GM12878 (cell line): ENCODE results near the gene FBN3. TPM values are rescaled to one million over a fixed set of nuclear protein-coding genes. Genes with fewer than 3 reads are reported as not detected.

Source experiments
- ATAC-seq: fragments of 200-7000 bp; cut with Tn5 transposase; 3 replicates; pipeline ENCODE4 v1.9.1; 2020; ENCODE audit warnings: mild to moderate bottlenecking, moderate library complexity
- BruUV-seq: library from RNA; stranded (reverse); fragments of 400-500 nt; replicated peaks from 2 replicates; lab custom pipeline; 2021; lab: Mats Ljungman, UMichigan
- CTCF ChIA-PET: fragments of 300-600 bp; sonication (Branson Sonifier 250); formaldehyde crosslinking; extraction: SDS; loops from one replicate; lab custom pipeline; 2021; ENCODE audit warnings: inconsistent platforms; lab: Yijun Ruan, JAX
- POLR2A ChIA-PET: fragments of 350-600 bp; formaldehyde crosslinking; extraction: SDS; loops from one replicate; lab custom pipeline; 2021; ENCODE audit warnings: inconsistent platforms; lab: Charles Lee
- RAD21 ChIA-PET: fragments of 300-600 bp; sonication (Branson Sonifier 250); formaldehyde crosslinking; loops from one replicate; lab custom pipeline; 2023; ENCODE audit warnings: antibody characterized with exemption; ENCODE audit not compliant: unreplicated experiment; lab: Charles Lee
- SMC1A ChIA-PET: fragments of 300-600 bp; sonication (Branson Sonifier 250); formaldehyde crosslinking; loops from one replicate; lab custom pipeline; 2023; ENCODE audit not compliant: unreplicated experiment, uncharacterized antibody; lab: Charles Lee
- DNase-seq: peaks from one replicate; pipeline ENCODE4 v3.0.0-alpha.2; 2011; ENCODE audit warnings: low read depth, low spot score
- FAIRE-seq: peaks from 3 replicates; lab custom pipeline; 2011; peaks lifted over from hg19 to GRCh38; lab: Jason Lieb, UNC
- H2AFZ ChIP-seq: 2 replicates; pipeline ENCODE4 v1.6.0; 2011; ENCODE audit warnings: low read depth, low read length, control low read depth; ENCODE audit not compliant: control insufficient read depth
- H3K27ac ChIP-seq: 2 replicates; pipeline ENCODE4 v1.5.1; 2011; ENCODE audit warnings: control low read depth; ENCODE audit not compliant: control insufficient read depth, insufficient read depth
- H3K27me3 ChIP-seq, 2 experiments: replicated peaks in 1 of 2; 2 replicates each; pipeline versions ENCODE4 v1.6.0 to v1.6.1; 2011; ENCODE audit warnings: low read length in 1 of 2; ENCODE audit not compliant: control insufficient read depth in 2 of 2, insufficient read depth in 2 of 2
- H3K36me3 ChIP-seq, 2 experiments: 2 replicates each; pipeline ENCODE4 v1.5.1; 2011; ENCODE audit warnings: low read length in 1 of 2; ENCODE audit not compliant: control insufficient read depth in 2 of 2, insufficient read depth in 2 of 2
- H3K4me1 ChIP-seq: 2 replicates; pipeline ENCODE4 v1.6.1; 2011; ENCODE audit warnings: mild to moderate bottlenecking, low read length, moderate library complexity, mixed read lengths; ENCODE audit not compliant: control insufficient read depth, insufficient read depth
- H3K4me2 ChIP-seq: 2 replicates; pipeline ENCODE4 v1.6.0; 2011; ENCODE audit warnings: control low read depth; ENCODE audit not compliant: control insufficient read depth, insufficient read depth
- H3K4me3 ChIP-seq: fragments of 200-600 bp; sonication (generic); 2 replicates; pipeline ENCODE4 v1.5.1; 2016
- H3K79me2 ChIP-seq: 2 replicates; pipeline ENCODE4 v1.6.0; 2011; ENCODE audit warnings: low read length; ENCODE audit not compliant: control insufficient read depth, insufficient read depth
- H3K9ac ChIP-seq: 2 replicates; pipeline ENCODE4 v1.8.0; 2011; ENCODE audit warnings: low read length, control low read depth, mixed read lengths; ENCODE audit not compliant: control insufficient read depth, insufficient read depth
- H3K9me3 ChIP-seq: replicated peaks from 3 replicates; pipeline ENCODE4 v1.5.1; 2011; ENCODE audit warnings: mild to moderate bottlenecking, low read length; ENCODE audit not compliant: control insufficient read depth, insufficient read depth
- H4K20me1 ChIP-seq: 2 replicates; pipeline ENCODE4 v1.6.0; 2011; ENCODE audit not compliant: control insufficient read depth, insufficient read depth
- HDAC6 ChIP-seq: fragments of 200-600 bp; sonication (generic); IDR thresholded peaks from one replicate; pipeline ENCODE4 v1.8.0; 2017; ENCODE audit warnings: antibody characterized with exemption; ENCODE audit not compliant: unreplicated experiment
- LARP7 ChIP-seq: fragments of 450-650 bp; IDR thresholded peaks from 2 replicates; pipeline ENCODE4 v1.6.1; 2017; ENCODE audit warnings: mild to moderate bottlenecking
- WGBS: methylation state at CpG from one replicate; pipeline ENCODE4 v1.1.6; 2016; ENCODE audit warnings: low lambda C conversion rate; ENCODE audit not compliant: insufficient replicate concordance, insufficient coverage; ENCODE audit errors: missing lambda C conversion rate; 5-methylcytosine and 5-hydroxymethylcytosine counted together
- in situ Hi-C: fragments of 300-500 bp; cut with MboI; formaldehyde crosslinking; loops from 9 replicates; pipeline ENCODE4 v1.14.3; 2018; ENCODE audit warnings: mixed read lengths
- intact Hi-C: fragments of 100-400 bp; cut with micrococcal nuclease; formaldehyde crosslinking; loops from one replicate; pipeline ENCODE4 v1.14.2; 2022; ENCODE audit not compliant: unreplicated experiment
- polyA plus RNA-seq, 11 experiments: library from polyadenylated mRNA; depleted of rRNA in 4 of 11; unstranded in 6 of 11; stranded (reverse) in 5 of 11; fragments of >200 nt; fragmentation: Nextera tagmentation in 4 of 11; fragmentation: Illumina TruSeq in 1 of 11; extraction: Ambion mirVana in 4 of 11; extraction: Trizol in 1 of 11; gene quantifications; 1 replicate in 1 of 11; 2 replicates in 10 of 11; pipeline versions ENCODE4 v1.2.1 to v1.2.3, GENCODE V29; 2011 to 2016; ENCODE audit warnings: inconsistent platforms in 2 of 11, missing spikeins in 2 of 11, low read depth in 1 of 11
- total RNA-seq, 4 experiments: library from RNA; depleted of rRNA in 3 of 4; stranded (reverse); fragments of >200 nt in 3 of 4; fragmentation: Illumina TruSeq in 1 of 4; extraction: Trizol in 1 of 4; gene quantifications; 2 replicates each; pipeline versions ENCODE4 v1.2.1 to v1.2.3, GENCODE V29; 2013 to 2021
- TF ChIP-seq, protein P1 (sequence below): fragments of 150-350 bp; IDR thresholded peaks from 2 replicates; pipeline ENCODE4 v1.6.1; 2014; ENCODE audit warnings: mild to moderate bottlenecking, low read depth, low read length
- TF ChIP-seq, protein P2 (sequence below): fragments of 450-650 bp; IDR thresholded peaks from 2 replicates; pipeline ENCODE4 v1.6.1; 2017; ENCODE audit warnings: antibody characterized with exemption, mild to moderate bottlenecking, moderate library complexity

FBN3 gene
- total and polyA plus RNA-seq, 10 of the 15 experiments (the other 5 are each of a cell fraction or from before 2014, with no cell fraction given) = 0.05 TPM; not detected in 9

DNA sequence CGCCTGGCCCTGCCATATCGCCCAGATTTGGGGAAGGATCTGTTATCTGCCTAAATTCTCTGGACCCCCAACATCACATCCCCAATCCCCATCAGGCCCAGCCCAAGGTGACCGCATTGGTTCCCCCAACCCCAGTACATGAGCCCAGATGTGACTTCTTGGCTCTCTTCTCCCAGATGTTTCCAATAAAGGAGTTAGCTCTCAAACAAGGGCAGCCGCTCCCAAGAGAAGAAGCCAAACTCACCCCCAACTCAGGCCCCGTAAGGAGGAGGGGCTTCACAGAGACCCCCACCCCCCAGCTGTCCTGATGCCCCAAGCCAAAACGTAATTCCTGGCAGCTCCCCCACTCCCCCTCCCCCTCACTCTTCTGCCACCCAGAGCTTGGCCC lies 6.9 kb downstream of the FBN3 start (continued):
- TF ChIP-seq, protein P1, sequence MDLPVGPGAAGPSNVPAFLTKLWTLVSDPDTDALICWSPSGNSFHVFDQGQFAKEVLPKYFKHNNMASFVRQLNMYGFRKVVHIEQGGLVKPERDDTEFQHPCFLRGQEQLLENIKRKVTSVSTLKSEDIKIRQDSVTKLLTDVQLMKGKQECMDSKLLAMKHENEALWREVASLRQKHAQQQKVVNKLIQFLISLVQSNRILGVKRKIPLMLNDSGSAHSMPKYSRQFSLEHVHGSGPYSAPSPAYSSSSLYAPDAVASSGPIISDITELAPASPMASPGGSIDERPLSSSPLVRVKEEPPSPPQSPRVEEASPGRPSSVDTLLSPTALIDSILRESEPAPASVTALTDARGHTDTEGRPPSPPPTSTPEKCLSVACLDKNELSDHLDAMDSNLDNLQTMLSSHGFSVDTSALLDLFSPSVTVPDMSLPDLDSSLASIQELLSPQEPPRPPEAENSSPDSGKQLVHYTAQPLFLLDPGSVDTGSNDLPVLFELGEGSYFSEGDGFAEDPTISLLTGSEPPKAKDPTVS = no peak
- no peak for TF ChIP-seq HDAC6

- no peaks in the 10 kb centered on the region for H3K9me3 ChIP-seq
- H3K27me3 ChIP-seq = no peaks in the 10 kb centered on the region; a peak in 2 of 4 replicates
- POLR2A ChIA-PET = interaction anchor here (0.7 kb wide), 2 partner anchors 85 to 166 kb away, joined by 3 to 5 read pairs; no protein-coding TSS in a partner anchor
- RAD21 ChIA-PET = no interaction called here
- in situ Hi-C loops (no loop called here), intact Hi-C loops (no loop called here)
- FAIRE-seq = no peak
- H3K79me2 ChIP-seq = no peaks in the 10 kb centered on the region
- H3K4me1 ChIP-seq = no peaks in the 10 kb centered on the region
- H3K4me2 ChIP-seq = no peak overlapping the region
- no peaks in the 10 kb centered on the region for H3K36me3 ChIP-seq
- no peak overlapping the region for H3K4me3 ChIP-seq
- H3K9ac ChIP-seq = no peak overlapping the region
- TF ChIP-seq, protein P2, sequence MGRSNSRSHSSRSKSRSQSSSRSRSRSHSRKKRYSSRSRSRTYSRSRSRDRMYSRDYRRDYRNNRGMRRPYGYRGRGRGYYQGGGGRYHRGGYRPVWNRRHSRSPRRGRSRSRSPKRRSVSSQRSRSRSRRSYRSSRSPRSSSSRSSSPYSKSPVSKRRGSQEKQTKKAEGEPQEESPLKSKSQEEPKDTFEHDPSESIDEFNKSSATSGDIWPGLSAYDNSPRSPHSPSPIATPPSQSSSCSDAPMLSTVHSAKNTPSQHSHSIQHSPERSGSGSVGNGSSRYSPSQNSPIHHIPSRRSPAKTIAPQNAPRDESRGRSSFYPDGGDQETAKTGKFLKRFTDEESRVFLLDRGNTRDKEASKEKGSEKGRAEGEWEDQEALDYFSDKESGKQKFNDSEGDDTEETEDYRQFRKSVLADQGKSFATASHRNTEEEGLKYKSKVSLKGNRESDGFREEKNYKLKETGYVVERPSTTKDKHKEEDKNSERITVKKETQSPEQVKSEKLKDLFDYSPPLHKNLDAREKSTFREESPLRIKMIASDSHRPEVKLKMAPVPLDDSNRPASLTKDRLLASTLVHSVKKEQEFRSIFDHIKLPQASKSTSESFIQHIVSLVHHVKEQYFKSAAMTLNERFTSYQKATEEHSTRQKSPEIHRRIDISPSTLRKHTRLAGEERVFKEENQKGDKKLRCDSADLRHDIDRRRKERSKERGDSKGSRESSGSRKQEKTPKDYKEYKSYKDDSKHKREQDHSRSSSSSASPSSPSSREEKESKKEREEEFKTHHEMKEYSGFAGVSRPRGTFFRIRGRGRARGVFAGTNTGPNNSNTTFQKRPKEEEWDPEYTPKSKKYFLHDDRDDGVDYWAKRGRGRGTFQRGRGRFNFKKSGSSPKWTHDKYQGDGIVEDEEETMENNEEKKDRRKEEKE = no peak
- no peak for TF ChIP-seq LARP7
- no TSS peak for BruUV-seq
- DNase-seq = no peak
- H3K27ac ChIP-seq = no peak overlapping the region
- CTCF ChIA-PET = no interaction called here
- no peak for ATAC-seq
- SMC1A ChIA-PET = no interaction called here
- 69% methylated on average over 21 of the region's 21 CpGs for WGBS
- H4K20me1 ChIP-seq = no peaks in the 10 kb centered on the region
- no peak overlapping the region for H2AFZ ChIP-seq
Observed at GRCh38 chr19:8141726-8142512, 7.5 kb downstream of the FBN3 start.
